Measurements from ENCODE around the gene SLC66A2. TPM values are rescaled to one million over a fixed set of nuclear protein-coding genes. Genes with fewer than 3 reads are reported as not detected.

The SLC66A2 gene
- total and polyA plus RNA-seq, 2 of the 13 experiments (the other 11 are each of a cell fraction or from before 2014, with no cell fraction given), result 33.5 to 41.9 TPM

DNA sequence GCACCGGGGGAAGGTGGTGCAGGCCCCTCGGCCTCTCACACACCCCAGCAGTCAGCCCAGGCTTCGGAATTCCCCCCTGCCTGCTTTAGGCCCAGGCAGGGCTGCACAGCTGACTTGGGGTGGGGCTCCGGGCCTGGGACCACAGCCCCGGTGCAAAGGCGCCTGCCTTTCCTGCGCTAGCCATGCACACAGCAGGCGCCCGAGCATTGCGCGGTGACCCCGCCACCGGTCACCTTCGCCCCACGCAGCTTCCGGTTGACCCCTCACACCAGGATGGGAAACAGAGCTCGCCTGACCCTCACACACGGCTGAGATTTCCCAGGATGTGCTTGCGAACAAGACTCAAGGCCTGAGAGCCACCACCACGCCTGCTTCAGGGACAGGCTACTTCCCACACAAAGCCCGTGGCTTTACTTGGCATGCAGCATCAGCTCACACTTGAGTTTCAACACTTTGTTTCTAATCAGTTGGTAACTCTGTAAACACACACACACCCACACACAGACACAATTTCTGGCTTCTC, 46.0 kb downstream of the SLC66A2 start:
- Histone ChIP-seq H3K79me2 (ENCODE audit: insufficient read depth, low read length) (no peaks in the 10 kb centered on the region), H3K27me3 (ENCODE audit: control insufficient read depth in 1 of 2, insufficient read depth in 2 of 2, low read length in 2 of 2) (no peaks in the 10 kb centered on the region), H3K4me2 (ENCODE audit: low read depth, low read length) (no peak overlapping the region), H3K27ac (ENCODE audit: extremely low read length, insufficient read depth, low read length) (no peak overlapping the region), H3K9me3 (ENCODE audit: low read length) (no peaks in the 10 kb centered on the region), H2AFZ (ENCODE audit: low read length) (no peak overlapping the region), H3K9ac (ENCODE audit: insufficient read depth, low read depth, low read length) (no peak overlapping the region), H3K4me3 (replicated peaks in 1 of 3; ENCODE audit: insufficient read depth in 1 of 3, low read depth in 2 of 3, low read length in 3 of 3) (no peak overlapping the region), H4K20me1 (ENCODE audit: insufficient read depth, low read length) (peaks cover 10% of the 10 kb centered on the region; the same call in 1 of the 2 replicates), H3K4me1 (ENCODE audit: insufficient read depth, low read length) (no peaks in the 10 kb centered on the region), H3K36me3 (replicated peaks in 1 of 2; ENCODE audit: control insufficient read depth in 1 of 2, insufficient read depth in 2 of 2, low read length in 2 of 2) (peaks cover 3 to 15% of the 10 kb centered on the region in 2 experiments; a peak in 3 of 5 replicates)
- intact Hi-C loops (cut with micrococcal nuclease; ENCODE audit: unreplicated experiment), result no loop called here
- in situ Hi-C loops (cut with HindIII; ENCODE audit: extremely low pct_ligation_motif_present, low pct_unique_long_range_greater_than_20kb), result no loop called here
- ATAC-seq (no peak), FAIRE-seq (no peak), DNase-seq (ENCODE audit: low spot score) (no peak)
- TF ChIP-seq ZNF275 (CRISPR knock-in tag; IDR thresholded peaks at IDR 0.05; ENCODE audit: borderline replicate concordance) (no peak), RBM22 (optimal IDR thresholded peaks at IDR 0.05; ENCODE audit: low read length) (peak; percentile 46)
- POLR2A ChIA-PET, result interaction anchor here (0.6 kb wide), 1 partner anchor 128 kb away, joined by 3 read pairs; no protein-coding TSS in a partner anchor
- WGBS (ENCODE audit: low lambda C conversion rate), result 97% methylated on average over 16 of the region's 21 CpGs
- no TSS peak for BruUV-seq (replicated peaks)
- CTCF ChIA-PET (ENCODE audit: low intra/inter-chr PET ratio, low total read pairs), result no interaction called here

DNA sequence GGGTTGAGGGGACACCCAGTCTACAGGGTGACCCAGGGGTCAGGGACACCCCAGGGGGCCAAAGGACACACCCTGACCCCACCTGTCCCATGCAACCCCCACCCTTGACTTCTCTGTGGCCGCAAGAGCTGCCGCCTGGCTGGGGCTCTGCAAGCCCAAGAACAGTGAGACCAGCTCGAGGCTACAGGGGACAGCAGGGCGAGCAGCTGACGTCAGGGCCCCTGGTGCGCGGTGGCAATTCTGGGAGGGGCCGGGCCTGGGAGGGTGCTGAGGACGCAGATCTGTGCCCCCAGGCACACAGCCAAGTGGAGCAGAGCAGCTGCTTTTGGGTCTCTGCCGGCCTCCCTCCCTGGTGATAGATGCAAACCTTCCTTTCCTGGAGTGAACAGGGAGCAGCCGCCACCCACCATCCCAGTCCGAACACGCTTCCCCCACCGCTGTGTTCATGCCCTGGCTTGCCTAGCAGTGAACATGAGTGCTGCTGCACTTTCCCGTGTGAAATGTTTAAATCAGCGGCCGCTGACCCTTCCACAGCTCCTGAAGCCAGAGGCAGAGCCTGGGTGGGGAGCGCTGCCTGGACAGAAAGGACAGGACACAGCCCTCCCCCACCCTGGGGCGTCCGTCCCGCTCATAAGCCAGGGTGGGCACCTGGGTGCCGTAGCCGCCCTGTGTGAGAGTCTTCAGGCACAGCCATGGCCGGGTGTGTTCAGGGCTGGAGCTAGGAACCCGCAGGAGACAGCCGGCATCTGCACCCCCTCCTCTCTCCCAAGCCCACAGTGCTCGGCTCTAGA, 46.9 kb downstream of the SLC66A2 start:
- 96% methylated on average over 7 of the region's 27 CpGs for WGBS (ENCODE audit: low lambda C conversion rate)
- Histone ChIP-seq H3K4me3 (replicated peaks in 1 of 3; ENCODE audit: insufficient read depth in 1 of 3, low read depth in 2 of 3, low read length in 3 of 3) (no peak overlapping the region), H3K9ac (ENCODE audit: insufficient read depth, low read depth, low read length) (no peak overlapping the region), H2AFZ (ENCODE audit: low read length) (no peak overlapping the region), H3K4me2 (ENCODE audit: low read depth, low read length) (no peak overlapping the region), H3K27me3 (ENCODE audit: control insufficient read depth in 1 of 2, insufficient read depth in 2 of 2, low read length in 2 of 2) (no peaks in the 10 kb centered on the region), H3K9me3 (ENCODE audit: low read length) (no peaks in the 10 kb centered on the region), H3K27ac (ENCODE audit: extremely low read length, insufficient read depth, low read length) (no peak overlapping the region), H3K4me1 (ENCODE audit: insufficient read depth, low read length) (no peaks in the 10 kb centered on the region), H4K20me1 (ENCODE audit: insufficient read depth, low read length) (peaks cover 12% of the 10 kb centered on the region; the same call in 1 of the 2 replicates), H3K79me2 (ENCODE audit: insufficient read depth, low read length) (no peaks in the 10 kb centered on the region), H3K36me3 (replicated peaks in 1 of 2; ENCODE audit: control insufficient read depth in 1 of 2, insufficient read depth in 2 of 2, low read length in 2 of 2) (peaks cover 3 to 15% of the 10 kb centered on the region in 2 experiments; a peak in 3 of 5 replicates)
- no peak for FAIRE-seq
- CTCF ChIA-PET (ENCODE audit: low intra/inter-chr PET ratio, low total read pairs), result no interaction called here
- ATAC-seq, result no peak
- in situ Hi-C loops (cut with HindIII; ENCODE audit: extremely low pct_ligation_motif_present, low pct_unique_long_range_greater_than_20kb), result no loop called here
- DNase-seq (ENCODE audit: low spot score), result no peak
- intact Hi-C loops (cut with micrococcal nuclease; ENCODE audit: unreplicated experiment), result no loop called here
- BruUV-seq (replicated peaks), result no TSS peak
- TF ChIP-seq AGO2 (optimal IDR thresholded peaks at IDR 0.05; ENCODE audit: low read depth, low read length) (peak; percentile 61), ZNF274 (CRISPR knock-in tag; IDR thresholded peaks at IDR 0.05) (no peak)
- POLR2A ChIA-PET, result interaction anchor here (0.6 kb wide), 1 partner anchor 129 kb away, joined by 3 read pairs; no protein-coding TSS in a partner anchor
